Stimulated activated naive CD8-positive, alpha-beta T cell treated with anti-CD3 and anti-CD28 coated beads, Interleukin-15, Interleukin-2, amounts not matched to agents 100 U/mL and 50 U/mL, for 24 hours (primary cell): ENCODE data around the gene NTM.

ENCODE experiments used
- ATAC-seq: fragments of 150-1000 bp; cut with Tn5 transposase; one replicate; pipeline ENCODE4 v1.10.0; 2021
- DNase-seq: peaks from one replicate; pipeline ENCODE4 v3.0.0; 2021

NTM gene

DNA sequence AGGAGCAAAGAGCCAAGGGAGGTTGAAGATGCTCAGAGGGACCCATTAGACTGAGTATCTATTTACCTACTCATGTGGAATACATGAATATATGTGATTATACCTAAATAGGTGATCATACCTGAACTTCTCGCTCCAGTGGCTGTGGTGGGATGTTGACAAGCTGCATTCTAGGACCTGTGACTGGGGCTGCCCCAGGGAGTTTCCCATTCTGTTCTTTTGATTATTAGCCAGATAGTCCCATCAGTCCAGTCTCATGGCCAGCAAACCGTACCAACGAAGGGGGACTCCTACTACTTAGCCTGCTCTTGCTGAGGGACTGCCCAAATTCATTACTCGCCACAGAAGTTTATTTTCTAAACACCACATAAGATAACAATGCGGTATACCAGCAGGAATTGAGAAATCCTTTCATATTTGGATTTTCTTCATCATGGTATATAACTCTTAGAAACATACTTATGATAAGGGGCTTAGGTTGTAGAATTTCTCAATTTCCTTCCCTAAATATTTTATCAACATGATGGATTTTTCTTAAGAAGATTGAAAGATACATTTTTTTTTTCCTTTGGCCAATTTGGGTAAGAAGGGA lies 273.9 kb downstream of the NTM start:
- DNase-seq: no peak

GRCh38 chr11:131645237-131645636 lies 274.8 kb downstream of the NTM start:
- ATAC-seq (no peak), DNase-seq (no peak)

More for the DNA sequence above, 273.9 kb downstream of the NTM start:
- no peak for ATAC-seq

GRCh38 chr11:131649856-131650255 lies 279.4 kb downstream of the NTM start:
- ATAC-seq (no peak), DNase-seq (no peak)

- ATAC-seq (no peak), DNase-seq (no peak)
Measured at GRCh38 chr11:131652231-131652630, 281.8 kb downstream of the NTM start.

GRCh38 chr11:131653260-131653659 lies 282.8 kb downstream of the NTM start:
- DNase-seq (no peak), ATAC-seq (no peak)

- DNase-seq (no peak), ATAC-seq (no peak)
Measured at GRCh38 chr11:131654849-131655248, 284.4 kb downstream of the NTM start.

GRCh38 chr11:131656179-131656838 lies 285.9 kb downstream of the NTM start:
- DNase-seq (no peak), ATAC-seq (no peak)

DNA sequence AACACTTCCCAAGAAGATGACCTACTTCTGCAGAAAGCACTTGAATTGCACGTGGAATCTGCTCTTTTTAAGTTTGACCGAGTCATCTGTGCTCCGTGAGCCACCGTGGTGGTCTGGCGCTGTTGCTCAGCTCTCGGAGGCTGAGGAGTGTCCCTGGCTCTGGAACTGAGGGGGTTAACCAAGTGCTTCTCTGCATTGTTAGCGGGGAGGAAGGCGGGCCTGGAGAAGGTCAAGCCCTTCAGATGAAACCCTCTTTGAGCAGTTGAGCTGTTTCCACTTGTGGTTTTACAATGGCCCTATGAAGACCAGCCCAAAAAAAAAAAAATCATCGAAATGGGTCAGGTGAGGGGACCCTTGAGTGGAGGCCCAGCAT lies 286.4 kb downstream of the NTM start:
- DNase-seq (no peak), ATAC-seq (no peak)

DNA sequence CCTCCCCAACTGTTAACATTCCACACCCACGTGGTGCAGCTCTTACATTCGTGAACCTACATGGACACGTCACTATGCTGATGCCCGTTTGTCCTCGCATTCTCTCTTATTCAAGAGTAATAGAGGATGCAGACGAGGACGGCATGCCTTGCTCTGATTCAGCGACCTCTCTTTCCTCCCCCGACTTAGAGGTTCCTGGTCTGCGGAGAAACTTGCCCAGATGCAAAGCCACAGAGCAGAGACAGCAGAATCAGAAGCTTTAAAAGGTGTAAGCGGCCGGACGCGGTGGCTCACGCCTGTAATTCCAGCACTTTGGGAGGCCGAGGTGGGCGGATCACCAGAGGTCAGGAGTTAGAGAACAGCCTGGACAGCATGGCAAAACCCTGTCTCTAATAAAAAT lies 288.0 kb downstream of the NTM start:
- no peak for DNase-seq
- no peak for ATAC-seq

DNA sequence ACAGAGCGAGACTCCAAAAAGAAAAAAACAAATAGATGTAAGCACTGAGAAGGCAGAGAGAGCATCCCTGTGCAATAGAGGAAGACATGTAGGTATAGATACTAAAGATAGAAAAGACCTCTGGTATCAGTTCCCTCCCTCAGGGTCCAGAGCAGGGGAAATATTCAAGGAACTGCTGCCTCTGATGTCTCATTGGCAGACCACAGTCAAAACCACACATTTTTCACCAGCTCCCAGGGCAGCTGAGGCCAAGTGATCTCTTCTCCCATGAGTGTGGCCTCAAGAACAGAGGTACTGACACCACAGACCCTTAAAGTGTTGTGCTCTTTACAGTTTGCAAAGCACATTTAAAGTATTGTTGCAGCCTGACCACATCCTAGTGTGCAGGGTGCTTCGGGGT lies 288.5 kb downstream of the NTM start:
- no peak for ATAC-seq
- no peak for DNase-seq

DNA sequence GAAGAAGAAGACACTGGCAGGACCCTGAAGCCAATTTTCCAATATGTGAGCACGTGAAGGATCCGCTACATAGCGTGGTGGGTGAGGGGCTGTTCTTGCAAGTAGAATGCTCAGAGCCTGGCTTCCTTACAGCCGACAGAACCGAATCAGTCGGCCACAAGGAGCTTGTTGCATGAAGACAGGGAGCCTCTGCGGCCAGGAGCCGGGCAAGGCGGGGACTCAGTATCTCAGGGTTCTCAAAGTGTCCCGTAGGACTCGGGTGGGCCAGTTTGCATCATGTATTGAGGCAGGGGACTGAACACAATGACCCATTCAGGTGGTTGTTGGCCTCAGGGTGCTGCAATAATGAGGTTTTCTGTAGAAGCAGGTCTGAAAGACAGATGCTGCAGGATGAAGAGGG lies 289.5 kb downstream of the NTM start:
- DNase-seq: no peak
- ATAC-seq: no peak

GRCh38 chr11:131661132-131661531 lies 290.7 kb downstream of the NTM start:
- no peak for ATAC-seq
- DNase-seq: no peak

GRCh38 chr11:131662317-131662972 lies 292.0 kb downstream of the NTM start:
- no peak for ATAC-seq

GRCh38 chr11:131662993-131663392 lies 292.6 kb downstream of the NTM start:
- ATAC-seq (no peak), DNase-seq (no peak)

More at GRCh38 chr11:131662317-131662972, 292.0 kb downstream of the NTM start:
- no peak for DNase-seq

DNA sequence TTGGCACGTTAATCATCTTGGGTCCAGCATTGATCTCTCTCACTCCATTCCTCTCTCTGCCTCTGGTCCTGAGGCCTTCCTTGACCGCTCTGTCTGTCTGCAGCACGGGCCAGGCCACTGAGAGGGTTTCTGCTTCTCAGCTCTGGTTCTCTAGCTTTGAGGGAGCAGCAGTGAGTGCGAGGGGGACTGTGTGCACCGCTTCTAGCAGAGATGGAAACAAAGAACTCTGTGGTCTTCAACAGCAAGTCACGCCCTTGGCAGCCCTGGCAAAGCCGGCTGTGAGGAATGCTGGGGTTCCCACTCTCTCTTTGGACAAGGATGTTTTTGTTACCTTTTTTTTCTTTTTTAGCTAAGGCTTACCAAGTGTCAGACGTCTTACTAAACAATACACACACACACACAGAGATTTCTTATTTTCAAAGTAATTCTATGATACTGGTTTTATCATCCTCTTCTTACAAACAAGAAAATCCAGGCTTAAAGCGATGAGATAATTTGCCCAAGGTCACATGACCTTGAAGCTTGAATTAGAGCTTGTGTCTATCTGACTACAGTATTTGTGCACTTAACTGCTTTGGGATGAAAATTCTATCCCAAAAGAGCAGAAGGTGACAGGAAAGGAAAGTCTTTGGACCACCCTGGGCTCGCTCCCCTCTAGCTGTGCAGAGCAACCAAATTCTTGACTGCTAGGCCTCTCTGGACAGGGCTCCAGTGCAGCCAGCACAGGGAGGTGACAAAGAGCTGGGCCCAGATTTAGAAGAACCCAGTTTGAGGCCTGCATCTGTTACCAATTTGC lies 293.2 kb downstream of the NTM start:
- DNase-seq: no peak

GRCh38 chr11:131664293-131664692 lies 293.9 kb downstream of the NTM start:
- no peak for ATAC-seq

More for the DNA sequence above, 293.2 kb downstream of the NTM start:
- ATAC-seq: no peak

GRCh38 chr11:131664816-131665215 lies 294.4 kb downstream of the NTM start:
- no peak for DNase-seq
- ATAC-seq: no peak

More at GRCh38 chr11:131664293-131664692, 293.9 kb downstream of the NTM start:
- DNase-seq: no peak

DNA sequence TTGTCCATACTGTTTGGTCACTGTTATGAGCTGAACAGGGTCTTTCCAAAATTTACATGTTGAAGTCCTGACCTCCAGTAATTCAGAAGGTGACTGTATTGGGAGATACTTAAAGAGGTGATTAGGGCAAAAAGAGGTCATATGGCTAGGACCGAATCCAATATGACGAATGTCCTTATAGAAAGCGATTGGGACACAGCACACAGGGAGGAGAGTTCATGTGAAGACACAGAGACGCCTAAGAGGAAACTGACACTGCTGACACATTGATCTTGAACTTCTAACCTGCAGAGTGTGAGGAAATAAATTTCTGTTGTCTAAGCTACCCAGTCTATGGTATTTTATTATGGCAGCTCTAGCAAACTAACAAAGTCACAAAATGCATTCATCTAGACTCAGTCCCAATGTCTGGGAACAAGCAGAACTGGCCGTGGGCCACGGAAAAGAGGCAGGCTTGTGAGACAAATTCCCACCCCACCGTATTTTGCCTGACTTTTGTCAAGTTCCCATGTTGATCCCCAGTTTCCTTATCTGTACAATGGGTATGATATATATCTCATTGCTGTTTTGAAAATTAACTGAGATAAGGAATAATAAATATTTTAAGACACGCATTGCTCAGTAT lies 295.0 kb downstream of the NTM start:
- DNase-seq: no peak
- no peak for ATAC-seq

DNA sequence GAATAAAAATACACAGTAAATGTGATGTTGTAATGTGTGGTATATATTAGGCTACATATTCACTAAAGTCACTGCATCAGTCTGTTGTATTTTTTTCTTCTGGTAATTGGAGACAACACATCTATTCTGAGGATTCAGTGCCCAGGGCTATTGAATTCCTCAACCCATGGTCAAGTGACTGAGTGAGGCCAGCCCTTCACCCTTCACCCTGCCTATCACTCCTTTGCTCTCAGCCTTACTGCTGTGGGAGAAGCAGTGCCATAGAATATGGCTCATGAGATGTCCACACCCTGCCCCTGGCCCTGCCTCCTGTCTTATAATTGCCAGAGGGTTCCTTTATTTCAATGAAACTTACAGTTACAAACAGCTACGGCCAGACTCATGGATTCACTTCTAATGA lies 295.6 kb downstream of the NTM start:
- ATAC-seq (no peak), DNase-seq (no peak)

DNA sequence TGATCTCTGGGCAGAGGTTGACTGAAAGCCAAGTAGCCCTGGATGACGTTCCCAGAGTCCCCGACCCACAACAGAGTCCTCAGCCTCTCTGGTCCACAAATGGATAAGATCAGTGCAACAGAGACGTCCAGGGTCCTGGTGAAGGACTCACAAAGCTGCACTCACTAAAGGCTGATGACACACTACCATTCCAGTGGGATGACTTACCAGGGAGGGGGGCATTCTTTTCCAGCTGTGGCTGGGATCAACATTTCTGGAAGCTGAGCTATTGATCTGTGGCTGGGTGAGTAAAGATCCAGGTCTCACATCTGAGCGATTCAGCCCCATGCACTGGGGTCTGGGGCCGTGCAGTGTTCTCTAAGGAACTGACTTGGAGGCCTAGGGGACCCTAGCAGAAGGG lies 296.2 kb downstream of the NTM start:
- ATAC-seq: no peak
- no peak for DNase-seq

DNA sequence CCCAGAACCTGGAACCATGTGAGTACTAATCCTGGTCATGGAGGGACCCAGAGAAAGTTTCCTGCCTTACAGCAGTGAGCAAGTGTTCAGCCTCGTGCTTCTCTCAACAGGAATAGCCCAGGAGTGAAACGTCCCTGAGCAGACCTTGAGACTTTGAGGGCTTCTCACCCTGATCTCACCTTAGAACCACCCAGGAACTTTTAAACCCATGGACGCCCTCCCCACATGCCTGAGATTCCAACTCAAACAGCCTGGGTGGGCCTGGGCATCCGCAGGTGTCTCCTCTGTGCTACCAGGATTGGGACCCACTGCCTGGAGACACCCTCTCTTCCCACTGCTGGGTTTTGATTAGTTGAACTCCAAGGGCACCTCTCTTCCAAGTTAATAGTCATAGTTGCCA lies 297.2 kb downstream of the NTM start:
- no peak for DNase-seq
- no peak for ATAC-seq
